SK-N-MC (cell line): ENCODE measurements around the gene SPEF1.

Experiments
- EZH2 ChIP-seq: fragments of 200-600 bp; sonication (generic); IDR thresholded peaks from one replicate; pipeline ENCODE4 v1.6.1; 2017; ENCODE audit warnings: antibody characterized with exemption
- FOXP2 ChIP-seq: optimal IDR thresholded peaks from 2 replicates; pipeline ENCODE3; 2011; ENCODE audit warnings: mild to moderate bottlenecking, moderate library complexity; ENCODE audit not compliant: insufficient read depth; ENCODE audit errors: extremely low read length, control extremely low read depth
- POLR2AphosphoS5 ChIP-seq: IDR thresholded peaks from 2 replicates; pipeline ENCODE4 v1.6.1; 2012; ENCODE audit warnings: mild to moderate bottlenecking, low read depth, low read length, borderline replicate concordance

DNA sequence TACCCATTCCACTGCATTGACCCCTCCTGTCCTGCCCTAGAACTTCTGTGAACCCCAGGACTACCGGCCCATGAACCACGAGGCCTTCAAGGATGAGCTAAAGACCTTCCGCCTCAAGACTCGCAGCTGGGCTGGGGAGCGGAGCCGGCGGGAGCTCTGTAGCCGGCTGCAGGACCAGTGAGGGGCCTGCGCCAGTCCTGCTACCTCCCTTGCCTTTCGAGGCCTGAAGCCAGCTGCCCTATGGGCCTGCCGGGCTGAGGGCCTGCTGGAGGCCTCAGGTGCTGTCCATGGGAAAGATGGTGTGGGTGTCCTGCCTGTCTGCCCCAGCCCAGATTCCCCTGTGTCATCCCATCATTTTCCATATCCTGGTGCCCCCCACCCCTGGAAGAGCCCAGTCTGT lies 23.5 kb upstream of the SPEF1 start:
- TF ChIP-seq POLR2AphosphoS5 (no peak), EZH2 (no peak), FOXP2 (no peak)
